Measurements from ENCODE around the gene SEZ6.

SEZ6 gene

GRCh38 chr17:29000973-29001372 lies 4.9 kb downstream of the SEZ6 start:
- DNase-seq, result no peak

GRCh38 chr17:28999206-28999605 lies 6.6 kb downstream of the SEZ6 start:
- no peak for DNase-seq

- DNase-seq, result peak; percentile 70
These were observed 8.0 kb downstream of the SEZ6 start for GRCh38 chr17:28997806-28998205.

- no peak for DNase-seq
These were observed 9.2 kb downstream of the SEZ6 start for GRCh38 chr17:28996554-28997096.

GRCh38 chr17:28993645-28994426 lies 12.0 kb downstream of the SEZ6 start:
- DNase-seq, result no peak

GRCh38 chr17:28992625-28993600 lies 12.9 kb downstream of the SEZ6 start:
- DNase-seq, result no peak

GRCh38 chr17:28992185-28992584 lies 13.6 kb downstream of the SEZ6 start:
- DNase-seq, result no peak

- DNase-seq, result no peak
These were observed 14.1 kb downstream of the SEZ6 start for GRCh38 chr17:28991779-28992178.

- DNase-seq, result no peak
These were observed 16.8 kb downstream of the SEZ6 start for GRCh38 chr17:28989028-28989427.

- no peak for DNase-seq
These were observed 17.4 kb downstream of the SEZ6 start for GRCh38 chr17:28988475-28988874.

- no peak for DNase-seq
These were observed 18.8 kb downstream of the SEZ6 start for GRCh38 chr17:28986714-28987655.

GRCh38 chr17:28985950-28986713 lies 19.7 kb downstream of the SEZ6 start:
- peak; percentile 26 for DNase-seq

- no peak for DNase-seq
These were observed 22.3 kb downstream of the SEZ6 start for GRCh38 chr17:28983286-28984230.

GRCh38 chr17:28982131-28982793 lies 23.6 kb downstream of the SEZ6 start:
- no peak for DNase-seq

GRCh38 chr17:28978356-28978964 lies 27.4 kb downstream of the SEZ6 start:
- no peak for DNase-seq

GRCh38 chr17:28977659-28978355 lies 28.0 kb downstream of the SEZ6 start:
- DNase-seq, result no peak

GRCh38 chr17:28975646-28976045 lies 30.2 kb downstream of the SEZ6 start:
- no peak for DNase-seq

- no peak for DNase-seq
These were observed 30.8 kb downstream of the SEZ6 start for GRCh38 chr17:28975031-28975430.

- no peak for DNase-seq
These were observed 31.4 kb downstream of the SEZ6 start for GRCh38 chr17:28974451-28974850.
